ENCODE results near the gene POC1B.

Gene POC1B

DNA sequence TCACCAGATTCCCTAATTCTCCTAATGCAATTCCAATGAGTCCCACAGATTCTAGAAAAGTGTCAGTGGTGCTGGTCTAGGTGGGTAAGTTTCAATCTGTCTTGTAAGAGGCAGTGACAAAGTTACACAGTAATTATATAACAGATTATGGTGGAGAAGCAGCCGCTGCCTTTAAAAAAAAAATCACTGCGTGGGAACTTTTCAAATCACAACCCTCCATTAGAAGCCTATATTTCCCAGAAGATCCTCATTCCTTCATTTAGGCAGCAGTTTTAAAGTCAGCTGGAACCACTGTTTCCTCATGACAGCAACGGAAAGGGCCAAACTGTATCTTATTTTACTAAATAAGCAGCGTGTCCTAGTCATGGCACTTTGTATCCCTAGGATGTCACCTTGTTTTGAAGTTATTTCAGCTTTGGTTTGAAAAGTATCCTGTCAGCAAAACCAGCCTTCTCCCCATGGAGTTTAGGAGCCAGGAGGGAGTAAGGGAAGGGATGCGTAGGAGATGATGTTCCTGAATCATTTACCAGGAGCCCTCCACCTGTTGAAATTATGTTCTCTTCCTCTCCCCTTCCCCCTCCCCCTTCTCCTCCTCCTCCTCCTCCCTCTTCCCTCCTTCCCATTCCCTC lies 145.9 kb downstream of the POC1B start:
- no peak for DNase-seq

DNA sequence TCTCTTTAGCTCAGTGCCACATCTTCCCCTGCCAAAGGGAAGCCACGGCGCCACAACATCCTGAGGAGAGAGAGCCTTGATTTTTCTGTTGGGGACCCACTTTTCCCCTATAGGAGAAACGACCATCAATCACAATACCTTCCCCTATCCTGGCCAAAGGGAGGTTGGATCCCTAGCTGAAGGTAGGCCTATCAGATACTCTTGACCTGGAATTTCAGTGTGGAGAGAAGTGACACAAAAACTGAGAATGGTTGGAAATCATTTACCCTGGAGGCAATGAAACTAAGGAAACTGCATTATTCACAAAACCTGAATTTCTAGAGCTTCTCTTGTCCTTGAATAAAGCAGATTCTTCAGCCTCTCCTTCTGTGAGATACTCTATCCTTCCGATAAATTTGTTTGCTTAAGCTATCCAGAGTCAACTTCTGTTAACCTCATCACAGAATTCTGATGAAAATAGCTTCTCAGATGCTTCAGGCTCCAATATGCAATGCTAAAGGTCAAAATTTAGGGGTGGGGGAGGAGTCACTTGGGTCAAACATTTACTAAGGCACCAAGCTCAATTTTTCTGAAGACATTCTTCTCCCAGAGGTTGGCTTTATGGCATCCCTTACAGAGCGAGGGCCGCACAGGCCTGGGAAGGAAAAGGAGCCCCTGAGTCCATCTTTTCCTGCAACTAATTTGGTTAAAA lies 146.6 kb downstream of the POC1B start:
- DNase-seq: no peak

DNA sequence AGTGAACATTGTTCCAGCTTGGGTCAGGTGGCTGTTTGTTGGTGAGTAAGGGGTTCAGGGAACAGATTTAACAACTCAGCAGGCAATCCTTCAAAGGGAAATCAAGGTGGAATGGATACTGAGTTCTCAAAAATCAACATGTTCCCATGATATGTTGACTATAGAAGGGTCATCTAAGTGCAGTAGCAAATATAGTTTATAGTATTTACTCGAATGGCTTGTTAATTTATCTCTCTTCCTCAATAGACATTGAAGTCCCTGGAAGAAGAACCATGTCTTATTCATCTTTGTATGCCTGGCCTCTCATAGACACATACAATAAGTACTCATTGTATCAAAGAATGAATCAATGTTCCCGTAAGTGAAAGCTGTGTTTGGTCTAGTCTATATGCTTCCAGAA lies 149.0 kb downstream of the POC1B start:
- DNase-seq: no peak

- DNase-seq: no peak
Measured at GRCh38 chr12:89376202-89376529, 149.7 kb downstream of the POC1B start.

DNA sequence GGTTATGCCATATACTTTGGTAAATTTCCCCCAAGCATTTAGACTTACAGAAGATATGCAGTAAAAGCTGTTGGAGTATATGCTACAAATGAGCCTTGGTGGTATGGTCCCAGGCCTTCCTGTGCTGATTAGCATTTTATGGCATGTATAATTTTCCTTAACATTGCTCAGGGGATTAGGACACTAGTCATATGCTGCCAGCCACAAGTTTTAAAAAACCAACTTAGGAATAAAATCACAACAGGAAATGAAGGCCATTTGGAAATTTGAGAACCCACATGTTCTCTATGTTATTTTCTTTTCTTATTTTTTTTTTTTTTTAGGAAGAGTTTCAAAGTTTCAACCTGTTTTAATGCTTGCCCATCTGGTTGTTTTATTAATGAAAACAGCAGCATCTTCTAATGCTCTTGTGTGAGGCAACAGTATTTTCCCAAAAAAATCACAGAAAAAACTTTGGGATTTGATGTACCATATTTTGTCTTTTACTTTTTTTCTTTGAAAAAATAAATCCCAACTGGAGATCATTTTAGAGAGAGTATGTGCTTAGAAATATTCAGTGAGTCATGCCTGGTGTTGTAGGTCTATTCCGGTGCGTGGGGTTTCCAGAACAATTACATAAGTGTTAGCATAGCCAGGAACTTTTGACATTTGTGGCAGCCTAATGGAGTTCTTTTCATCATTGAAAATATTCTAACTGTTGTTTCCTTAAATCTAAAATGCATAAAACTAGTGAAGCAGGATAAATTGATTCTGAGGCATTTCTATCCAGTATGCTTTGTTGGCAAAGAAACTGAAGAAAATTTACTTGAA lies 151.9 kb downstream of the POC1B start:
- DNase-seq: no peak

DNA sequence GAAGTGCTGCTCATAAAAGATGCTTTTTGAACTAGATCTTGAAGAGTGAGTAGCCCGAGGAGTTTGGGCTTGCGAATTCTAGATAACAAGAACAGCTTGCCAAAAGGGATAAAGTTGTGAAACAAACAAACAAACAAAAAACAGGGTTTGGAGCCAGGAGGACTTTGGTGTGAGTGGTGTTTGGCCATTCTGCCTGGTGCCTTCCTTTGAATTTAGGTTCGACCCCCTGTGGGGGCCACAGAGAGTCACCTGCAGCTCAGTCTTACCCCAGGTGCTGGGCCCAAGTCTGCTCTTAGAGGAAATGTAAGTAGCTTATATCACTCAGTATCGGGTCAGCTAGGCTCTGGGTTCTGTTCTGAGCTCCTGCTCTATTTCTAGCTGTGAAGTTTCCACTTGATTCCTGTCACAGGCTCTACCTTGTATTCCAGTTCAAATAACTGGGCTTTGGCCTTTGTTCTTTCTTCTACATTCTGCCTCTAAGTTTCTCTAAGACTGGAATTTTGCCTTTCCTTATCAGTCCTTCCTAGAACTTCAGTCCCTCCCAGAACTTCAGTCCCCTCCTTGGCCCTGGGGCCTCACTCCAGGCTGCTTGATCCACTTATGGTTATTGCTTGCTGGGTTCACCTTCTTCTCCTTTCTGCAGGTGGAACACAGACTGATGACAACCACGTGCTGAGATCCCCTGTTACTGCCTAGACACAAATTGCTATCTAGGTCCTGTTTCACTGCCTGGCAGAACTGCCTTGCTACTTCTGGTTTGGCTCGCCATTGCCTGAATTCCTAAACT lies 153.1 kb downstream of the POC1B start:
- no peak for DNase-seq

DNA sequence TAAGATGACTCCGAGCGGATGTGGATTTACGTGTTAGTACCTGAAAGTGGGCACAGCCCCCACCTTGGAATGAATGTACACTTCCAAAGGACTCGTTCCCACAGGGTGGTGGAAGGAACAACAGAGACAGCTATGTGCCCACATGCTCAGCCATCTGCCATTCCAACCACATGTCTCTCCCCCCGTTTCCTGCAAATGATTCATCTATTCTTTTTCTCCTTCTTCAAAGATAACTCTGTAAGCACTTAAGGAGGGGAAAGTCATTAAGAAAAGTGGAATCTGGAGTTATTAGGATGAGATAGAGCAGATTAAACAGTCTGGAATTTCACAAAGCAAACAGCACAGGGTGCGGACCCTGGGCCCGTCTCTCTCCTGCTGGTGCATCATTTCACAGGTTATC lies 155.0 kb downstream of the POC1B start:
- no peak for DNase-seq

DNA sequence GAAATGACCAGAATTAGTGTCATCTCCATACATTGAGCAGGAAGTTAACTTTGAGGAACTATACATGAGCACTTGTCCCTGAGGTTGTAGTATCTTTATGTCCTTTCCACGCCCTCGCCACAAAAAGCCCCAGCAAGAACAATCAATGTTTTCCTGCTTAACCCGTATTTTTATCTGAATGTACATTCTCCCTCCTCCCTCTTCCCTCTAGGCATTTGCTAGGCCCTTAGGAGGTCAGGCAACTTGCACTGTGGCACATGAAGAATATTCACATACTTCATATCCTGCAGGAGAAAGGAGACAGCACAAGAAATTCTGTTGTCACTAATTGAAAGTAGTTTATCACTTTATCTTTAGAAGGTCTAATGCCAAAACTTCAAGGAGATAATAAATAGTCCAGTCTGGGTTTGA lies 155.4 kb downstream of the POC1B start:
- DNase-seq: no peak
